Mesenchymal stem cell (in vitro differentiated cells and primary cell): ENCODE data around the gene PWWP2B.

ENCODE experiments used
- DNase-seq: peaks from one replicate; pipeline ENCODE4 v3.0.0-alpha.2; 2013
- H2AFZ ChIP-seq: one replicate; pipeline ENCODE4 v1.6.1; 2013; ENCODE audit warnings: low read depth, mild to moderate bottlenecking, control low read depth, inconsistent platforms, low read length, moderate library complexity
- H2AK5ac ChIP-seq: 2 replicates; pipeline ENCODE4 v1.6.1; 2013; ENCODE audit warnings: low read length, moderate library complexity, mild to moderate bottlenecking, inconsistent platforms; ENCODE audit not compliant: severe bottlenecking
- H2BK120ac ChIP-seq: one replicate; pipeline ENCODE4 v1.6.1; 2013; ENCODE audit warnings: low read depth, mild to moderate bottlenecking, inconsistent platforms, low read length, moderate library complexity
- H2BK12ac ChIP-seq, 2 experiments: one replicate each; pipeline ENCODE4 v1.6.1; 2013; ENCODE audit warnings: inconsistent platforms in 2 of 2, low read length in 2 of 2, mild to moderate bottlenecking in 2 of 2, moderate library complexity in 2 of 2, control low read depth in 1 of 2
- H2BK15ac ChIP-seq: one replicate; pipeline ENCODE4 v1.6.1; 2013; ENCODE audit warnings: mild to moderate bottlenecking, low read depth, inconsistent platforms; ENCODE audit not compliant: poor library complexity, severe bottlenecking
- H2BK5ac ChIP-seq: 2 replicates; pipeline ENCODE4 v1.6.1; 2013; ENCODE audit warnings: low read depth, mild to moderate bottlenecking, low read length, control low read depth, inconsistent platforms; ENCODE audit not compliant: poor library complexity, severe bottlenecking
- H3K14ac ChIP-seq, 2 experiments: one replicate each; pipeline ENCODE4 v1.6.1; 2013; ENCODE audit warnings: inconsistent platforms in 2 of 2, low read length in 2 of 2, control low read depth in 1 of 2, mild to moderate bottlenecking in 1 of 2, moderate library complexity in 1 of 2
- H3K18ac ChIP-seq, 2 experiments: one replicate each; pipeline ENCODE4 v1.6.1; 2013; ENCODE audit warnings: inconsistent platforms in 2 of 2, low read length in 2 of 2, control low read depth in 1 of 2, low read depth in 1 of 2, mild to moderate bottlenecking in 1 of 2
- H3K23ac ChIP-seq, 2 experiments: one replicate each; pipeline ENCODE4 v1.6.1; 2013; ENCODE audit warnings: inconsistent platforms in 2 of 2, low read length in 2 of 2, mild to moderate bottlenecking in 2 of 2, moderate library complexity in 2 of 2, control low read depth in 1 of 2
- H3K27ac ChIP-seq: 2 replicates; pipeline ENCODE4 v1.5.1; 2013; ENCODE audit warnings: mild to moderate bottlenecking, moderate library complexity, low read length, control low read depth, inconsistent platforms; ENCODE audit not compliant: poor library complexity, severe bottlenecking
- H3K27me3 ChIP-seq, 2 experiments: 2 replicates each; pipeline versions ENCODE4 v1.6.1 to v1.7.0; 2013; ENCODE audit warnings: low read length in 2 of 2, mild to moderate bottlenecking in 2 of 2, moderate library complexity in 2 of 2, control low read depth in 1 of 2, inconsistent platforms in 1 of 2; ENCODE audit not compliant: control insufficient read depth in 1 of 2, insufficient read depth in 1 of 2
- H3K36me3 ChIP-seq, 2 experiments: 2 replicates each; pipeline versions ENCODE4 v1.6.1 to v1.7.0; 2013; ENCODE audit warnings: low read length in 2 of 2, control low read depth in 1 of 2, inconsistent platforms in 1 of 2, low read depth in 1 of 2, mild to moderate bottlenecking in 1 of 2; ENCODE audit not compliant: insufficient read depth in 2 of 2, control insufficient read depth in 1 of 2
- H3K4ac ChIP-seq, 2 experiments: one replicate each; pipeline ENCODE4 v1.6.1; 2013; ENCODE audit warnings: inconsistent platforms in 2 of 2, low read length in 2 of 2, mild to moderate bottlenecking in 2 of 2, moderate library complexity in 2 of 2, control low read depth in 1 of 2, low read depth in 1 of 2
- H3K4me1 ChIP-seq: 2 replicates; pipeline ENCODE4 v1.6.1; 2013; ENCODE audit warnings: low read depth, low read length, control low read depth; ENCODE audit not compliant: control insufficient read depth, insufficient read depth
- H3K4me2 ChIP-seq: 2 replicates; pipeline ENCODE4 v1.6.1; 2013; ENCODE audit warnings: low read length, mild to moderate bottlenecking, inconsistent platforms; ENCODE audit not compliant: poor library complexity, severe bottlenecking
- H3K4me3 ChIP-seq, 2 experiments: 2 replicates each; pipeline versions ENCODE4 v1.5.1 to v1.7.0; 2013; ENCODE audit warnings: low read length in 2 of 2, mild to moderate bottlenecking in 2 of 2, control low read depth in 1 of 2, low read depth in 1 of 2; ENCODE audit not compliant: insufficient read depth in 1 of 2
- H3K79me1 ChIP-seq: replicated peaks from 2 replicates; pipeline ENCODE4 v1.6.1; 2013; ENCODE audit warnings: mild to moderate bottlenecking, control low read depth, low read length, inconsistent platforms; ENCODE audit not compliant: poor library complexity, severe bottlenecking
- H3K9ac ChIP-seq: 2 replicates; pipeline ENCODE4 v1.7.0; 2013; ENCODE audit warnings: mild to moderate bottlenecking, low read length, moderate library complexity
- H3K9me3 ChIP-seq: 2 replicates; pipeline ENCODE4 v1.7.0; 2013; ENCODE audit warnings: mild to moderate bottlenecking, low read length; ENCODE audit not compliant: control insufficient read depth
- H4K8ac ChIP-seq: one replicate; pipeline ENCODE4 v1.6.1; 2013; ENCODE audit warnings: inconsistent platforms, mild to moderate bottlenecking, low read length, moderate library complexity
- H4K91ac ChIP-seq: one replicate; pipeline ENCODE4 v1.6.1; 2013; ENCODE audit warnings: mild to moderate bottlenecking, low read length, inconsistent platforms
- WGBS: methylation state at CpG from one replicate; pipeline ENCODE4 v1.1.7; 2013; ENCODE audit warnings: mixed read lengths; 5-methylcytosine and 5-hydroxymethylcytosine counted together

The PWWP2B gene

DNA sequence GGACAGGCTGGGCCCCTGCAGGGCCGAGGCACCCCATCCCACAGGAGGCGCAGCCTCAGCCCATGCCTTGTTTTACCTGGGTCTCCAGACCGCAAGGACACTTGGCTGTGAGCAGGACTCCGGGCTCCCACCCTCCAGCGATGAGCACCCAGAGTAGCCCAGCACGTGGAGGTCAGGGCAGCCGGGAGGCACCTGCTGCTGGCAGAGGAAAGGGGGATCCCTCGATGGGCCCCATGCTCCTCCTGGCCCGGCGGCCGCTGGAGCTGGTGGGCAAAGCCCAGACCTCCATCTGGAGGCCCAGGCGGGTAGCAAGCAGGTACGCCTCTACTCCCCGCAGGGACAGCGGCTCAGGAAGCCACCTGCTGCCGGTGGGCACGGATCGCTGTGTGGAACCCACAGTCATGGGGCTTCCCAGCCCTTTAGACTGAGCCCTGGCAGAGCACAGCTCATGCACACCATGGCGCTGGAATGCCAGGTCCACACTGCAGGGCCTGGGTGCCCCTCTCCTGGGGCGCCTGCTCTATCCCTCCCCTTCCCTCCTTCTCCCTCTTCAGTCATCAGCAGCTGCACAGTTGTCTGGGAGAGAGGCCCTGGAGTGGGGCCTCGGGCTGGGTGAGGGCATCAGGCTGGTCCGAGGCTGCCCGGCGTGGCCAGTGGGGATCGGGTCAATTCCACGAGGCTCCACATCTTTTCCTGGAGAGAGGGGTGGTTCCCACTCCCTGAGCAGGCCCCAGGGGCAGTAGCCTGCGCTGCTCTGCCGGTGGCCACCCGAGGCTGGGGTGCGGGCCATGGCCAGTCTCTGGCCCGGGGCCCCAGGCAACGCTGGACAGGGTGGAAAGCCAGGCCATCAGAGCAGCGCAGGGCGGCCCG is 65.7 kb downstream of the PWWP2B start:
- WGBS = 92% methylated on average over 35 of the region's 35 CpGs
- Histone ChIP-seq H2AK5ac (no peak overlapping the region), H3K4ac (no peak overlapping the region), H3K4me3 (no peak overlapping the region), H2AFZ (no peak overlapping the region), H3K23ac (no peak overlapping the region), H3K9me3 (no peaks in the 10 kb centered on the region), H2BK15ac (no peak overlapping the region), H3K18ac (no peak overlapping the region), H3K9ac (no peak overlapping the region), H2BK120ac (peak overlapping the region; percentile 39), H3K27ac (no peak overlapping the region), H3K79me1 (no peaks in the 10 kb centered on the region), H3K4me1 (peaks cover 6% of the 10 kb centered on the region), H2BK12ac (no peak overlapping the region), H2BK5ac (no peak overlapping the region), H4K8ac (no peak overlapping the region), H4K91ac (no peak overlapping the region), H3K14ac (no peak overlapping the region), H3K36me3 (no peaks in the 10 kb centered on the region), H3K27me3 (peaks cover 31 to 46% of the 10 kb centered on the region in 2 experiments), H3K4me2 (no peak overlapping the region)
- no peak for DNase-seq

GRCh38 chr10:132463333-132464255 is 66.6 kb downstream of the PWWP2B start:
- Histone ChIP-seq H2BK5ac (no peak overlapping the region), H3K18ac (no peak overlapping the region), H2BK120ac (no peak overlapping the region), H3K27ac (no peak overlapping the region), H3K14ac (no peak overlapping the region), H2AK5ac (no peak overlapping the region), H3K9ac (no peak overlapping the region), H3K36me3 (no peaks in the 10 kb centered on the region), H4K8ac (no peak overlapping the region), H3K79me1 (no peaks in the 10 kb centered on the region), H2AFZ (no peak overlapping the region), H4K91ac (no peak overlapping the region), H2BK12ac (no peak overlapping the region), H3K4me3 (no peak overlapping the region), H3K4me2 (no peak overlapping the region), H3K27me3 (peaks cover 29 to 44% of the 10 kb centered on the region in 2 experiments), H3K9me3 (no peaks in the 10 kb centered on the region), H3K4me1 (peaks cover 7% of the 10 kb centered on the region), H2BK15ac (no peak overlapping the region), H3K23ac (no peak overlapping the region), H3K4ac (no peak overlapping the region)
- DNase-seq = no peak
- WGBS = 89% methylated on average over 30 of the region's 30 CpGs

GRCh38 chr10:132464256-132465192 is 67.5 kb downstream of the PWWP2B start:
- H3K27me3 ChIP-seq = peaks cover 23 to 44% of the 10 kb centered on the region in 2 experiments
- H3K4me2 ChIP-seq = no peak overlapping the region
- no peak overlapping the region for H2BK120ac ChIP-seq
- no peak overlapping the region for H3K14ac ChIP-seq
- no peak overlapping the region for H3K23ac ChIP-seq
- H3K79me1 ChIP-seq = no peaks in the 10 kb centered on the region
- H3K36me3 ChIP-seq = no peaks in the 10 kb centered on the region
- no peak overlapping the region for H2AFZ ChIP-seq
- H2BK15ac ChIP-seq = no peak overlapping the region
- H3K18ac ChIP-seq = no peak overlapping the region
- H2BK12ac ChIP-seq = no peak overlapping the region
- H2BK5ac ChIP-seq = no peak overlapping the region
- DNase-seq = no peak
- no peak overlapping the region for H3K4me3 ChIP-seq
- H3K4ac ChIP-seq = no peak overlapping the region
- no peaks in the 10 kb centered on the region for H3K9me3 ChIP-seq
- peaks cover 3% of the 10 kb centered on the region for H3K4me1 ChIP-seq
- peak overlapping the region; percentile 60 for H4K91ac ChIP-seq
- H4K8ac ChIP-seq = no peak overlapping the region
- WGBS = 81% methylated on average over 21 of the region's 22 CpGs
- no peak overlapping the region for H2AK5ac ChIP-seq
- H3K27ac ChIP-seq = no peak overlapping the region
- peak overlapping the region; percentile 70 for H3K9ac ChIP-seq
